ENCODE measurements around the gene ADCY6. TPM values are rescaled to one million over a fixed set of nuclear protein-coding genes. Genes with fewer than 3 reads are reported as not detected.

Gene ADCY6
- total RNA-seq, 1 experiment from 2014 or later = 31.1 TPM

- peaks cover 0 to 17% (median 8%) of the 10 kb centered on the region in 3 experiments; a peak in 4 of 7 replicates for H3K36me3 Mint-ChIP-seq (ENCODE audit: insufficient read depth in 1 of 3, low read depth in 3 of 3)
- H3K23ac ChIP-seq (ENCODE audit: insufficient read length, low read depth, low read length) = no peak overlapping the region
- no peak overlapping the region for H3K4ac ChIP-seq (ENCODE audit: low read depth, low read length)
- H3K23me2 ChIP-seq (ENCODE audit: insufficient read length, low read depth, low read length, poor library complexity, severe bottlenecking) = peaks cover 17% of the 10 kb centered on the region
- H3K79me1 ChIP-seq (ENCODE audit: insufficient read depth, low read depth, low read length, poor library complexity, severe bottlenecking) = no peaks in the 10 kb centered on the region
- peaks cover 39% of the 10 kb centered on the region for H3K27me3 Mint-ChIP-seq (ENCODE audit: low read depth)
- no peak overlapping the region for H2AFZ ChIP-seq (ENCODE audit: low read length)
- no peak overlapping the region for H2BK15ac ChIP-seq (ENCODE audit: low read depth, low read length)
- 0 out of 2 replicates have a peak, but pooled peaks cover 2% of the 10 kb centered on the region for H3K4me1 ChIP-seq (ENCODE audit: insufficient read depth, low read length)
- H3K27ac ChIP-seq (ENCODE audit: insufficient read length, low read depth, low read length) = no peak overlapping the region
- peak overlapping the region; percentile 88 to 93; a peak in 3 of 5 replicates for H3K4me3 Mint-ChIP-seq
- H3K79me2 ChIP-seq (ENCODE audit: insufficient read depth, low read length) = no peaks in the 10 kb centered on the region
- H3K27ac Mint-ChIP-seq = no peak overlapping the region
- no peak overlapping the region for H3T11ph ChIP-seq (ENCODE audit: low read length)
- no peak overlapping the region for H2BK12ac ChIP-seq (ENCODE audit: insufficient read length, low read depth, low read length)
- no peak overlapping the region for H2AK5ac ChIP-seq (ENCODE audit: insufficient read length, low read length)
- H3K56ac ChIP-seq (ENCODE audit: insufficient read length, low read depth, low read length) = no peak overlapping the region
- TF ChIP-seq CTCF (conservative IDR thresholded peaks at IDR 0.05) = no peak
- peaks cover 23% of the 10 kb centered on the region for H3K27me3 ChIP-seq (ENCODE audit: insufficient read depth, low read length)
- no peaks in the 10 kb centered on the region for H3K9me3 ChIP-seq (ENCODE audit: control insufficient read depth, low read depth, low read length)
- H4K5ac ChIP-seq (ENCODE audit: insufficient read length, low read depth, low read length) = no peak overlapping the region
- no peaks in the 10 kb centered on the region for H4K20me1 ChIP-seq (ENCODE audit: control insufficient read depth, insufficient read depth, insufficient read length)
- H2BK5ac ChIP-seq (ENCODE audit: insufficient read length, low read length) = no peak overlapping the region
- no peak overlapping the region for H3K18ac ChIP-seq (ENCODE audit: insufficient read length, low read depth, low read length)
- H3K14ac ChIP-seq (ENCODE audit: insufficient read depth, low read length) = no peak overlapping the region
- H3K9ac ChIP-seq (ENCODE audit: extremely low read depth, insufficient read length, low read length) = no peak overlapping the region
- H2BK120ac ChIP-seq (ENCODE audit: low read depth, low read length, poor library complexity, severe bottlenecking) = no peak overlapping the region
- H3K9me3 Mint-ChIP-seq = no peaks in the 10 kb centered on the region
- peaks cover 54 to 64% of the 10 kb centered on the region in 2 experiments for H3K4me1 Mint-ChIP-seq
- no peak overlapping the region for H2BK20ac ChIP-seq (ENCODE audit: low read depth, low read length, poor library complexity, severe bottlenecking)
- H4K91ac ChIP-seq (ENCODE audit: insufficient read length, low read depth, low read length) = no peak overlapping the region
- H4K8ac ChIP-seq (replicated peaks; ENCODE audit: insufficient read length, low read depth, low read length) = no peak overlapping the region
- no peak for DNase-seq
- no peak overlapping the region for H3K4me2 ChIP-seq (ENCODE audit: insufficient read depth, insufficient read length, low read length)
- no CpG with 5 or more reads among the region's 5 CpGs for WGBS (ENCODE audit: extremely low coverage, insufficient read length, low lambda C conversion rate)
Observed at GRCh38 chr12:48819986-48820725, 31.3 kb upstream of the ADCY6 start.
